GM18868 (cell line): ENCODE measurements around the gene GRAMD1C.

Experiments used
- ATAC-seq: cut with Tn5 transposase; IDR thresholded peaks from one replicate; pipeline ENCODE4 v1.9.1; 2021; ENCODE audit warnings: mild to moderate bottlenecking, moderate library complexity; ENCODE audit not compliant: unreplicated experiment

Gene GRAMD1C

DNA sequence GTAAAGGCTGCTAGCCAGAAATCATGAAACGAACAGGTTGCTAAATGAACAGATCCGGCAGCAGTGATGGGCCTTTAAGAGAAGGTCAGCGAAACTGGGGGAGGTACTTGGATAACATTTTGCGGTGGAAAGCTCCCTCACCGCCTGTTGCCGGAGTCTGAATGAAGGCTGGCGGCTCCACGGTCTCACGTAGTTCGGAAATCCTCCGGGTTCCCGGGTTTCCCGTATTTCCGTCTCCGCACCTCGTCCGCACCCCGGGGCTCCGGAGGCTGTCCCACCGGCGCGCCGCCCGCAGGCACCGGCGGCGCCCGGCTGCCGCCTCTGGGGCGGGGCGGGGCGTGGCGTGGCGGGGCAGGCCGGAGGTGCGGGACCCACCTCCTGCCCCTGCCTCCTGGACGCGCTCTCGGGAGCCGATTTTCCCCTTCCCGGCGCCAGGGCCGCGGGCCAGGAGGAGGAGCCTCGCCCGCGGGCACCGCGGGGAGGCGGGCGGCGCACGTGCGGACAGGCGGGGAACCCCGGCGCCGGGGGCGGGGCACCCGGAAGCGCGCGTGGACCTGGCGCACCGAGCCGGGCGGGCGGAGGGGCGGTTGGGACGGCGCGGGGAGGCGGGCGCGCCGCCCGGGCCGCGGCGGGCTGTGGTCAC is 108.9 kb downstream of the GRAMD1C start, which contains the start of gene ZDHHC23:
Gene ZDHHC23 (plus strand): TSS at position 642 of the 643 bp plus-strand sequence. CDS start 790 bp downstream, outside the sequence.
- peak; percentile 77 for ATAC-seq

DNA sequence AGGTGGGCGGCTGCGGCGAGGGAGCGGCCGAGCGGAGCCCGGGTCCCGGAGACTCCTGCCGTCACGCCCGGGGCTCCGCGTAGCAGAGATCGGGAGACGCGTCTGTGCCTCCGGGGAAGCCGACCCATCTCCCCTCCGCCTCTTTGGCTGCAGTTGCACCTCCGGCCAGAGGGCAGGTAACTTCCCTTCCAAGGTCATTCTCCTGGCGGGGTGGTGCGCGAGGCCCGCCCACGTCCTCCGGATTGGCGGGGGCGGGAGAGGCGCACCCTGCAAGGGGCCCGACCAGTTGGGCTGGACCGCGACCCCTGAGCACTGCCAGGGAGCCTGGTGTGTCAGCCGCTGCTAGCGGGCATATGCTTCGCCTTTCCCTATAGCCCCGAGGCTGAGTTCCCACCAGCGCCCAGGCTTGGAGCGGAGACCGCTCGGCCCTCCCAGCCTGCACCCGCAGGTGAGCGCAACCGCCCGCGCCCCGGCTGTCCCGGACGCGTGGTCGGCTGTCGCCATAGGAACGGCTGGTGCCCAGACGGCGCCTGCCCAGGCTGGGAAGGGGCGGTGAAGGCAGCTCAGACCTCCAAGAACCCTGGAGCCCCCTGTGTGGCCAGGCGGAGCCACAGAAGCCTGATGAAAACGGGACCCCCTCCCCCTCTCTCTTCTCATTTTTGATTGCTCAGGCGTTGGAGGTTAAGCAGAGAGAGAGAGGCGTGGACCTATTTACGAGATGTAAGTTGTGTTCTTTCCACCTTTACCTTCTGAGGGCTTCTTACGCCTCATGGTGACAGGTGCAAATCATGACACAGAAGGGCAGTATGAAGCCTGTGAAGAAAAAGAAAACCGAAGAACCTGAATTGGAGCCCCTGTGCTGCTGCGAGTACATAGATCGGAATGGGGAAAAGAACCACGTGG is 109.7 kb downstream of the GRAMD1C start:
- peak; percentile 46 for ATAC-seq

DNA sequence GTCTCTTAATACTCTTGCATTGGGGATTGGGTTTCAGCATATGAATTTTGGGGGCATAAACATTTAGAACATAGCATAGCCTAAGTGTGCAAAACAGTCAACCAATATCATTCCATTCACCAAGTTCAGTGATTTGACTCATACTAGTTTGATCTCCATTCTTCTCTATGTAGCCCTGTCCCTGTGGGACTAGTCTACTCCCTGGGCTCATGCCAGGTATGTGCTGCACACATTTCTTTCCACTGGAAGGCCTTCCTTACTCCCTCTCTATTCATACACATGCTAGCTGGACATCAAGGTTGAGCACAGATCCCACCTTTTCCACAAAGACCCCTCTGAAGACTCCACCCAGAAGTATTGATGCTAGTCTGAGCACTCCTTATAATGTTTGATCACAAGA is 114.3 kb downstream of the GRAMD1C start:
- ATAC-seq: no peak

DNA sequence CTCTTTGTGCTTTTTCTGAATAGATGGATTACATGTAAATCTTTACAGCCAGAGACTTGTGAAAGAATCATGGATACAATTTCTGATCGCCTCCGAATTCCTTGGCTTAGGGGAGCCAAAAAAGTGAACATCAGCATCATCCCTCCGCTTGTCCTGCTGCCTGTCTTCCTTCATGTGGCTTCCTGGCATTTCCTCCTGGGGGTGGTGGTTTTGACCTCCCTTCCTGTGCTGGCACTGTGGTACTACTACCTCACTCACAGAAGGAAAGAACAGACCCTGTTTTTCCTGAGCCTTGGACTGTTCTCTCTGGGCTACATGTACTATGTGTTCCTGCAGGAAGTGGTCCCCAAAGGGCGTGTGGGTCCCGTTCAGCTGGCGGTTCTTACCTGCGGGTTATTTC is 115.1 kb downstream of the GRAMD1C start:
- ATAC-seq: no peak

DNA sequence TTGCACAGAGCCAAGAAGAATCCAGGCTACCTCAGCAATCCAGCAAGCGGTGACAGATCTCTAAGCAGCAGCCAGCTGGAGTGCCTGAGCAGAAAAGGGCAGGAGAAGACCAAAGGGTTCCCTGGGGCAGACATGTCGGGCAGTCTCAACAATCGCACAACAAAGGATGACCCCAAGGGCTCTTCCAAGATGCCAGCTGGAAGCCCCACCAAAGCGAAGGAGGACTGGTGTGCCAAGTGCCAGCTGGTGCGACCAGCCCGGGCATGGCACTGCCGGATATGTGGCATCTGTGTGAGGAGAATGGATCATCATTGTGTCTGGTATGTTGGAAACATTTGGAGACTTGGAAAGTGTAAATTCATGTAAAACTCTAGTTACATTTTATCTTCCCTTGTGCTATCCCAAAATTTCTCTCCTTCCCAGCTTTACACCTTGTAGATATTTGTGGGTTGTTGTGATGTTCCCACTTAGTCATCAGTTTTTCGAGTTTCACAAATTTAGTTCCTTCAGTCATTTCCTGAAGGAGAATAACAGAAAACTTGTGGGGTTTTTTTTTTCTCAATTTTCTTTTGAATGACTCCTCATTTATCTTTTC is 115.6 kb downstream of the GRAMD1C start:
- no peak for ATAC-seq

DNA sequence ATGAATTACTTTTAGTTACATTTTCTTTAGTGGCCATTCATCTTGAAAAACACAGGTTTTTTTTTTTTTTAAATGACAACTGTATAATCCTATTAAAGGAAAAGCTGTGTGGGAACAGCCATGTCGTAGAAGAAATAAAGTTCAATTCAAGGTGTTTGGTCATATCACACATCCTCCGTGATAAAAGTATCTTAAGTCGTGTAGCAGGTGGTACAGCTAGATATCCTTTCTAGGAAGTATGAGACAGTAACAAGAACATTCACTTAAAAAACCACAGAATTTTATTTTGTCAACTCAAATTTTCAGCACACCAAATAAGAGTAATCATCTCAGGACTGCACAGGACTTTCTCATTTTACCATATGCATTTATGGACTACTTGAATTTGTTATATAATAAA is 125.3 kb downstream of the GRAMD1C start:
- ATAC-seq: no peak

DNA sequence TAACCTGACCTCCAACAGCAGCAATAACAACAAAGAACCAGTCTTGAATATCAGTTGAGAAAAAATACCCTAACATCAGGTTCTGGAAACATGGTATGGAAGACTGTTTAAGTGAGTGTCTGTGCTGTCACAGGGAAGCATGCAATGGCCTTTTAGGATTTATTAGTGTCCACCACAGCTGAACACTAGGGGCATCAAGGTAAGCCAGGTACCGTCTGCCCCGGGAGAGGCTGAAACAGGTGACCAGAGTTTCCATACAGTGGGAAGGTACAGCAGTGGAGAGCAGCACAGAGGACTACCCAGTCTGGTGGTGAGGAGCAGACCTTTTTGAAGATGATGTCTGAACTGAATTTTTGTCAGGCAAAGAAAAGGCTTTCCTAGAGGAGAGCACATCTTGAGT is 127.6 kb downstream of the GRAMD1C start:
- no peak for ATAC-seq

DNA sequence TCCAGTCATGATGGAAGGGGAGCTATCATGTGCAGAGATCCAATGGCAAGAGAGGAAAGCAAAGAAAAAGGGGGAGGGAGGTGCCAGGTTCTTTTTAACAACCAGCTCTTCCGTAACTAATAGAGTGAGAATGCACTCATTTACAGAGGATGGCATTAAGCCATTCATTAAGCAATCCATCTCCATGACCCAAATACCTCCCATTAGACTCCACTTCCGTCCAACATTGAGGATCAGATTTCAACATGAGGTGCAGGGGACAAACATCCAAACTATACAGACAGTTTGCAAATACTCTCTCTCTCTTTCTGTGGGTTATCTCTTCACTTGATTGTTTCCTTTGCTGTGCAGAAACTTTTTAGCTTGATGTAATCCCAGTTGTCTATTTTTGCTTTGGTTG is 130.4 kb downstream of the GRAMD1C start:
- no peak for ATAC-seq

DNA sequence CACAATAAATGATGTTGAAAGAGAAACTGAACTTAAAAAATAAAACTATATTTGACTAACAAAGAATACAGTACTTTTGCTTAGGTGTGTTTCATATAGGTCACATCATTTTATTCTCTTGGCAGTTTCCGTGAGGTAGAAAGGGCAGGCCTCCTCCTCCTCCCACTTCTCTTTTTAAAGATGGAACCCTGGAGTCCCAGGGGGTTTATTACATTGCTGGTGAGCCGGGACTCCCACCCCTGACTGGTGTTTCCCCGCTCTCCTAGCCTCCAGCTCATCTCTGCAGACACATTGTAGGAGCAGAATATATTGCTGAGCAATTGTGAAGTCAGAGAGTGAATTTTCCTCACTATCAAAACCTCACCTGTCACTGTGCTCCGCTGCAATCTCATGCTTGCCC is 139.2 kb downstream of the GRAMD1C start:
- peak; percentile 58 for ATAC-seq

DNA sequence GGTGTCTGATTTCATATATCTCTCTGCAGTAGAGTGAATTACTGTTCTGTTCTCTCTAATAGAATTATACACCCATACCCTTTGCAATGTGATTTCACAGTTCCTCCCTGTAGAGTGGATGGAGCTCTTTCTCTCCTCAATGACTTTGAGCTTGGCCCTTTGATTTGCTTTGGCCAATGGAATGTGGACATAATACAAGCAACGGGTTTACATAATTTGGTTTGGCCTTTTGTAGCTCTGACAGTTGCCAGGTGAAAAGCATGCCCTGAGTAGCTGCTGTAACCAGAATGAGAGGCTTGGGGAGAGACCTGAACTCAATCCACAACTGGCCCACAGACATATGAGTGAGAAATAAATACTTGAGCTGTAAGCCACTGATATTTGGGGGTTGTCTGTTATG is 141.3 kb downstream of the GRAMD1C start:
- no peak for ATAC-seq

DNA sequence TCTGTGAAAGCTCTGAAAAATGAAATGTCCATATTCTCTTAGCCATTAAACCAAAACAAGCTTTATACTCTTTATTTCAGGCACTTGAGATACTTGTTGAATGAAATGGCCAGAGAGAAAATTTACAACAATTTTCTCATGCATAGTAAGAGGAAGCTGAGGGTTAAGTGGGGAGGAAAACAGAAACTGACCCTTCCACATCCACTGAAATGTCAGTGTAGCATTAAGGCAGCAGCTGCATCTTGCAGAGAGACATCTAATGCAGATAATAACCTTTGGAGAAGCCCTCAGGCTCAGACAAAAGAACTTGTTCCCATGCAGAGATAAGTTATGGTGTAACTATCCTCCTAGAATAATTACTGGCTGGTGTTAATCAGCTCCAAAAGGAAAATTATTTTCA is 143.2 kb downstream of the GRAMD1C start:
- no peak for ATAC-seq

DNA sequence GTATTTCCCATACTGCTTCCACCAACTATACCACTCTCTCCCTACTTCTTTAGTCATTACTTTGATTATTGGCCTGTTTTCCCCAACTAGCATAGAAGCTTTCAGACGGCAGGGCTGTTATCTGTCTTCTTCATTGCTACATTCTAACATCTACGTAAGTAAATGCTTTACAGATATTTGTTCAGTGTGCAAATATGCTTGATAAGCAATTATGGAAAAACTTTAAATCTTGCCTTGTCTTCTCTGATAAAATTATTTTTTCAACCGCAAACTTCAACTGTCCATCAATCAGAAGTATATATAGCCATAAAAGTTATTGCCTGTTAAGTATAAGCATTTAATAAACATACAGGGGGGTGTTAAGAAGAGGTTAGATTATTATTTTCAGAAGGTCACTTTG is 145.0 kb downstream of the GRAMD1C start:
- ATAC-seq: no peak

DNA sequence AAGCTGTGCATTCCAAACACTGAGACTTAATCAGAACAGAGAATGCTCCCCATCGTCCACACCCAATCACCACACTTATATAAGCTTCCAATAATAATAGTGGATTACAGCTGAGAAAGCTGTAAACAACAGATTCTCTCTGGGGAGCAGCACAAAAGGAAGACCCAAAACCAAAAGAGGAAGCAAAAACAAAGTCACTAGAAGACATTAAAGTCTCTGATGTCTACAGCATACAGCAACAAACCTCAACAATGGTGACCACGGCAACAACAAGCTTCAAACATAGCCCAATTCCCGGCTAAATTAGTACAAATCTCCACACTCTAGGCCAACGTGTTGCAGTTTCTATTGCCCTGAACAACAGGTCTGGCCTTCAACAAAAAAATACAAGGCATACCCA is 147.0 kb downstream of the GRAMD1C start:
- peak; percentile 86 for ATAC-seq
